Colonic mucosa (tissue), 4 donors: Measurements from ENCODE around the gene LRP1B. TPM values are rescaled to one million over a fixed set of nuclear protein-coding genes. Genes with fewer than 3 reads are reported as not detected.

Experiments
- DNase-seq: peaks from one replicate; pipeline ENCODE4 v3.0.0-alpha.2; 2020
- H3K27ac ChIP-seq: fragments of 200-600 bp; one replicate; pipeline ENCODE4 v1.8.0; 2021
- H3K27me3 ChIP-seq: fragments of 200-600 bp; one replicate; pipeline ENCODE4 v1.8.0; 2021
- H3K36me3 ChIP-seq: fragments of 200-600 bp; one replicate; pipeline ENCODE4 v1.8.0; 2021
- H3K4me1 ChIP-seq: fragments of 200-600 bp; one replicate; pipeline ENCODE4 v1.8.0; 2021; ENCODE audit warnings: mild to moderate bottlenecking
- H3K4me3 ChIP-seq: fragments of 200-600 bp; one replicate; pipeline ENCODE4 v1.8.0; 2021
- H3K9ac ChIP-seq, 2 donors: one replicate each; pipeline ENCODE4 v1.7.0; 2013; ENCODE audit warnings: control low read depth in 2 of 2, low read depth in 2 of 2, low read length in 2 of 2
- H3K9me3 ChIP-seq: fragments of 200-600 bp; one replicate; pipeline ENCODE4 v1.8.0; 2021
- CTCF ChIP-seq: fragments of 200-600 bp; IDR thresholded peaks from one replicate; pipeline ENCODE4 v1.8.0; 2022; ENCODE audit warnings: antibody characterized with exemption, mild to moderate bottlenecking
- intact Hi-C: fragments of 100-400 bp; cut with DNase I; formaldehyde crosslinking; loops from one replicate; pipeline ENCODE4 v1.14.1; 2022
- total RNA-seq, 2 donors: library from RNA; stranded (reverse); fragmentation: NEBNext Ultra II Directional in 1 of 2; extraction: Animal tissue kit (Norgen Biotek cat#: 25700) in 1 of 2; gene quantifications; one replicate each; pipeline ENCODE4 v1.2.1, GENCODE V29; 2021
- donor health status: healthy.
- donor health status: DM: no; HTN: no; CAD: no.
- donor health status: DM: no; HTN: no; CAD: no.

LRP1B gene
- total RNA-seq, 2 donors from 2014 or later, result 0.10 to 0.19 TPM

GRCh38 chr2:141508086-141508752 is 622.6 kb downstream of the LRP1B start:
- H3K4me3 ChIP-seq, result no peak overlapping the region
- DNase-seq, result no peak
- H3K9ac ChIP-seq, result no peak overlapping the region
- no peaks in the 10 kb centered on the region for H3K9me3 ChIP-seq
- no peaks in the 10 kb centered on the region for H3K36me3 ChIP-seq
- intact Hi-C loops, result no loop called here
- no peak for TF ChIP-seq CTCF
- no peak overlapping the region for H3K27ac ChIP-seq
- H3K4me1 ChIP-seq, result no peaks in the 10 kb centered on the region
- no peaks in the 10 kb centered on the region for H3K27me3 ChIP-seq

GRCh38 chr2:141506135-141506534 is 624.7 kb downstream of the LRP1B start:
- no peaks in the 10 kb centered on the region for H3K27me3 ChIP-seq
- intact Hi-C loops, result no loop called here
- H3K9ac ChIP-seq, result no peak overlapping the region
- H3K4me1 ChIP-seq, result no peaks in the 10 kb centered on the region
- DNase-seq, result no peak
- H3K27ac ChIP-seq, result no peak overlapping the region
- H3K36me3 ChIP-seq, result no peaks in the 10 kb centered on the region
- TF ChIP-seq CTCF, result no peak
- no peak overlapping the region for H3K4me3 ChIP-seq
- H3K9me3 ChIP-seq, result no peaks in the 10 kb centered on the region

- no peaks in the 10 kb centered on the region for H3K36me3 ChIP-seq
- H3K9me3 ChIP-seq, result no peaks in the 10 kb centered on the region
- H3K4me3 ChIP-seq, result no peak overlapping the region
- H3K9ac ChIP-seq, result no peak overlapping the region
- no peak for TF ChIP-seq CTCF
- no peaks in the 10 kb centered on the region for H3K27me3 ChIP-seq
- DNase-seq, result no peak
- H3K27ac ChIP-seq, result no peak overlapping the region
- intact Hi-C loops, result no loop called here
- H3K4me1 ChIP-seq, result no peaks in the 10 kb centered on the region
These were observed 629.1 kb downstream of the LRP1B start for GRCh38 chr2:141501752-141502151.

- Histone ChIP-seq H3K27me3 (no peaks in the 10 kb centered on the region), H3K9ac (no peak overlapping the region), H3K4me3 (no peak overlapping the region), H3K36me3 (no peaks in the 10 kb centered on the region), H3K9me3 (no peaks in the 10 kb centered on the region), H3K27ac (no peak overlapping the region), H3K4me1 (no peaks in the 10 kb centered on the region)
- TF ChIP-seq CTCF, result no peak
- intact Hi-C loops, result no loop called here
- DNase-seq, result no peak
These were observed 631.7 kb downstream of the LRP1B start for GRCh38 chr2:141499123-141499522.

GRCh38 chr2:141498561-141498960 is 632.3 kb downstream of the LRP1B start:
- Histone ChIP-seq H3K9me3 (no peaks in the 10 kb centered on the region), H3K36me3 (no peaks in the 10 kb centered on the region), H3K4me3 (no peak overlapping the region), H3K27ac (no peak overlapping the region), H3K27me3 (no peaks in the 10 kb centered on the region), H3K9ac (no peak overlapping the region), H3K4me1 (no peaks in the 10 kb centered on the region)
- TF ChIP-seq CTCF, result no peak
- DNase-seq, result no peak
- intact Hi-C loops, result no loop called here
